HG03025 (cell line): ENCODE results near the gene PSEN1.

ENCODE experiments used
- ATAC-seq: cut with Tn5 transposase; IDR thresholded peaks from one replicate; pipeline ENCODE4 v1.9.1; 2021; ENCODE audit warnings: mild to moderate bottlenecking, moderate library complexity; ENCODE audit not compliant: unreplicated experiment, low FRiP score

The PSEN1 gene

DNA sequence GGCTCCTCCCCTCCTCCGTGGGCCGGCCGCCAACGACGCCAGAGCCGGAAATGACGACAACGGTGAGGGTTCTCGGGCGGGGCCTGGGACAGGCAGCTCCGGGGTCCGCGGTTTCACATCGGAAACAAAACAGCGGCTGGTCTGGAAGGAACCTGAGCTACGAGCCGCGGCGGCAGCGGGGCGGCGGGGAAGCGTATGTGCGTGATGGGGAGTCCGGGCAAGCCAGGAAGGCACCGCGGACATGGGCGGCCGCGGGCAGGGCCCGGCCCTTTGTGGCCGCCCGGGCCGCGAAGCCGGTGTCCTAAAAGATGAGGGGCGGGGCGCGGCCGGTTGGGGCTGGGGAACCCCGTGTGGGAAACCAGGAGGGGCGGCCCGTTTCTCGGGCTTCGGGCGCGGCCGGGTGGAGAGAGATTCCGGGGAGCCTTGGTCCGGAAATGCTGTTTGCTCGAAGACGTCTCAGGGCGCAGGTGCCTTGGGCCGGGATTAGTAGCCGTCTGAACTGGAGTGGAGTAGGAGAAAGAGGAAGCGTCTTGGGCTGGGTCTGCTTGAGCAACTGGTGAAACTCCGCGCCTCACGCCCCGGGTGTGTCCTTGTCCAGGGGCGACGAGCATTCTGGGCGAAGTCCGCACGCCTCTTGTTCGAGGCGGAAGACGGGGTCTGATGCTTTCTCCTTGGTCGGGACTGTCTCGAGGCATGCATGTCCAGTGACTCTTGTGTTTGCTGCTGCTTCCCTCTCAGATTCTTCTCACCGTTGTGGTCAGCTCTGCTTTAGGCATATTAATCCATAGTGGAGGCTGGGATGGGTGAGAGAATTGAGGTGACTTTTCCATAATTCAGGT lies at the start of gene PSEN1:
PSEN1 (plus strand) TSS at position 121 of the 839 bp plus-strand sequence. CDS start 11,513 bp downstream, outside the sequence.
- peak; percentile 88 for ATAC-seq

DNA sequence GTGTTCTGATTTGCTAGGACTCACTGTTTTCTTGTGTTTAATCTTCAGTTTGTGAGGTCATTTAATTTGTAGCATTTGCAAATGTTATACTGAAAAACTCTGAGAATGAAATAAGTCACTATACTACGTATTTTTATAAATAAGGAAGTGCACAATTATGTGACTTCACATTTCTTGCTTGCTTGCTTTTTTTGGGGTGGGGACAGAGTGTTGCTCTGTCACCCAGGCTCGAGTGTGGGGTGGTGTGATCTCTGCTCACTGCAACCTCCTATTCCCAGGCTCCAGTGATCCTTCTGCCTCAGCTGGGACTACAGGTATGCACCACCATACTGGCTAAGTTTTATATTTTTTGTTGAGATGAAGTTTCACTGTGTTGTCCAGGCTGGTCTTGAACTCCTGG lies 45.3 kb upstream of the PSEN1 start:
- no peak for ATAC-seq

DNA sequence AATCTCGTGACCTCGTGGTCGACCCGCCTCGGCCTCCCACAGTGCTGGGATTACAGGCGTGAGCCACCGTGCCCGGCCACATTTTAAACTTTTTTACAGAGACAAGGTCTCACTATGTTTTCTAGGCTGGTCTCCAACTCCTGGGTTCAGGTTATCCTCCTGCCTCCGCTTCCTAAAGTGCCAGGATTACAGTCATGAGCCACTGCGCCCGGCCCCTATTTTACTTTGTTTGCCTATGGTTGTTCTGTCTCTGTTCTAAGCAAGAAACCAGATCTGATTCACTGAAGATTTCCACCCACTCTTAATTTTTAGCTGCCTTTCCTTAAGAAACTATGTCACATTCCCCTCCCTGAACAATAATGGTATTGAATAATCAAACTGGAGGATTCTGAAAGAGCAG lies 38.9 kb upstream of the PSEN1 start:
- ATAC-seq, result no peak

DNA sequence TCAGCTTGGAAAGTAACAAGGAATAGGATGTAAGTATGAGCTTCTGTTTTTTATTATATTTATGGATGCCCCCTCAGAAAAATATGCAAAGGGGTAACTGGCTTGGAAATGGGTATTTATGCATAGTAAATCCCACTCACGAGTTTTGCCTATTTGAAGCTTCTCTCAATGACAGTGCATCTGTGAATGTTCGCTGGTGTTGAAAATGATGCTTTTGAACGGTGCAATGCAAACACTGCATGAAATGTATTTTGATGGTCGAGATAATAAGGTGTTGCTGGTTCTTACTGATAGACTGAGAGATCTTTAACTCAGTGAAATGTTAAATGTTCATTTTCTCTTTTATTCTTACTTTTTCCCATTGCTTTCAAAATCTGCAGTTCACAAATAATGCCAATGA lies 36.0 kb upstream of the PSEN1 start:
- ATAC-seq, result no peak

DNA sequence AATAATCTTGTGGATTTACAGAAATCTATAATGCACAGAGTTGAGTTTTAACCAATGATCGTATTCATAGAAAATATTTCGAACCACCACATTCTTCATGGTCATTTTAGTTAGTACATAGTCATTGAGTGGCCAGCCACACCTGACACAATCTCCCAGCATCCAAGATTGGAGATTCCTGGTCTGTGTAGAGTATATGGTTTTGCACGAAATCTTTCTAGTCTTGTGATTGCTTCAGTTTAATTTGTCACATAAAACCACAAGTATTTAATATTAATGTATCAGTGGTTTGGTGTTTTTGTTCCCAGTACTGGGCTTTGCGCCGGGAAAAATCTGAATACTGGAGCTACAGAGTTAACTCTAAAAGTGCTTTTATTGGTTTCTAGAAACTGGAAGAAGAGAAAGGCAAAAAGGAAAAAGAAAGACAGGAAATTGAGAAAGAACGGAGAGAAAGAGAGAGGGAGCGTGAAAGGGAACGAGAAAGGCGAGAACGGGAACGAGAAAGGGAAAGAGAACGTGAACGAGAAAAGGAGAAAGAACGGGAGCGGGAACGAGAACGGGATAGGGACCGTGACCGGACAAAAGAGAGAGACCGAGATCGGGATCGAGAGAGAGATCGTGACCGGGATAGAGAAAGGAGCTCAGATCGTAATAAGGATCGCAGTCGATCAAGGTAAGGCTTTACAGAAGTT lies 33.4 kb upstream of the PSEN1 start:
- no peak for ATAC-seq

DNA sequence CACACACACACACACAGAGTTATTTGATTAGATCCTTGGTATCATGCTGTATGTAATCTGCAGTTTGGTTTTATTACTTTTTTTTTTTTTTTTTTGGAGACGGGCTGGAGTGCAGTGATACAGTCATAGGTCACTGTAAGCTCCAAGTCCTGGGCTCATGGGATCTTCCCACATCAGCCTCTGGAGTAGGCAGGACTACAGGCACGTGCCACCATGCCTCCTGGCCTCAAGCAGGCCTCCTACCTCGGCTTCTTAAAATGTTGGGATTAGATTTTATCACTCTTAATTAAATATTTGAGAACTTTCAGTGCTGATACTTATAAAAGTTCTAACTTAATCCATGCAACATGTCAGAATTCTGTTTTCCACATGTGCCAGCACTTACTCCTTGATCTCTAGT lies 31.3 kb upstream of the PSEN1 start:
- ATAC-seq, result no peak

DNA sequence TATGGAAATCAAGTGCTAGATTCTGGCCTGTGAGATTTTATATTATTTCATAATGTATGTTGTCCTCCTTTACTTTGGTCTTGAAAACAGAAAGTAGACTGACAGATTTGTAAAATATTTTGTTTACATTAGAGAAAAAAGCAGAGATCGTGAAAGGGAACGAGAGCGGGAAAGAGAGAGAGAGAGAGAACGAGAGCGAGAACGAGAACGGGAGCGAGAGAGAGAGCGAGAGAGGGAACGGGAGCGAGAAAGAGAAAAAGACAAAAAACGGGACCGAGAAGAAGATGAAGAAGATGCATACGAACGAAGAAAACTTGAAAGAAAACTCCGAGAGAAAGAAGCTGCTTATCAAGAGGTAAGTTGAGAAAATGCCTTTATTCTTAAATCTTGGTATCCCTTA lies 30.6 kb upstream of the PSEN1 start:
- no peak for ATAC-seq

DNA sequence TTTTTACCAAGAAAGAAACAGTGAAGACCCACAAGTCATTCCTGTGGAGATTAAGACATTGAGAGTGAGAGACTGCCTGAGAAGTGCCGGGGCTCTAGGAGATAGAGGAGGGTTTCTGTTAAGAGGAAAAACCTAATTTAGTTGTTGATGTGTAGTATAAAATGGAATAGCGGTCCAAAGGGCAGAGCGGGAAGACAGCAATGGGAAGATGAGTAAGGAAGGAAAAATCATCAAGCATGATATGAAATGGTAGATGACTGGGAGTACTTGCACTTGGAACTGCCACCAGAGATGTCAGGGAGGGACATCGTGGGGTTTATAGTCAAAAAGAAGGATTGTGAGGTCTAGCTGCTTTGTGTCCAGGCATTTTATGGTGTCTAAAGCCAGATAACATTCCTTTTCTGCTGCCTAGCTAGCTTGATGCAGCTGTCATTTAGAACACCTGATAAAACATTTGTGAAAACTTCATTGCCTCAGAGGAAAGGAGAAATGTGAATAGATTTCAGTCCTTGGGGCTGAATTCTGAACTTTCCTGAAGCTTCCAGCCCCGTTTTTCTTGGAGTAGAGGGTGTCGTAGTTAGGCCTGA lies 20.1 kb upstream of the PSEN1 start:
- ATAC-seq, result no peak

DNA sequence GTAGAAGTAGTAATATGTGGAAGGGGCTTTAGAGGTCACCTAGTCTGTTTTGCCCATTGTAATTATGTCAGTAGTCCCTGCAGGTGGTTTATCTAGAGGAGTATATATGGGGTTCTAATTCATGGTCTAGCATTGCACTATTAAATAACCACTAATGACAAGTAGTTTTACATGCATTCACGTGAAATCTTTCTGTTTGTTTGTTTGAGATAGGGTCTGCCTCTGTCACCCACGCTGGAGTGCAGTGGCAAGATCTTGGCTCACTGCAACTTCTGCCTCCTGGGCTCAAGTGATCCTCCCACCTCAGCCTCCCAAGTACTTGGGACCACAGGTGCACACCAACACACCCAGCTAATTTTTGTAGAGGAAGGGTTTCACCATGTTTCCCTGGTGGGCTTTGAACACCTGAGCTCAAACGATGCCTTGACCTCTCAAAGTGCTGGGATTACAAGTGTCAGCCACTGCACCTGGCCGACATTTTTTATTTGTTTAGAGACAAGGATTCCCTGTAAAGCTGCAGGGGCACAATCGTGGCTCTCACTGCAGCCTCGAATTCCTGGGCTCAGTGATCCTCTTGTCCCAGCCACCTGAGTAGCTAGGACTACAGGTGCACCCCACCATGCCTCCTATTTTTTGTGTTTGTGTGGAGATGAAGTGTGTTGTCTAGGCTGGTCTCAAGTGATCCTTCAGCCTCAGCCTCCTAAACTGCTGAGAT lies 12.0 kb upstream of the PSEN1 start:
- ATAC-seq, result no peak

DNA sequence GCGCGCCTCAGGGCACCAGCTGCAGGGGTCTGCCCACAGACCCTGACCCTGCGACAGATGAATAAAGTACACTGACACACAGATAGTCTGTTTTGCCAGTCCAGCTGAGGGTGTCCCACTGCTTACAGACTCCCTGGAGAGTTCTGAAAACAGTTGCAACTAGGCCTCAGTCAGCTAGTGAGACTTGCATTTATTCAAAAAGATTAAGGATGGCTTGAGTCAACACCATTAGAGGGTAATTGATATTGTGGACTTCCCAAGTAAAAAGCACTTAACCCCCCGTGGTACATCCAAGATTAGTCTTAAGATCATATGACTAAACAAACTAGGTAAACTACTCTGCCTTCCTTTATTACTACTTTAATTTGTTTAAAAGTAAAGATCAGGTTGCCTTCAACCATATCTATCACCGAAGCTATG lies 11.1 kb upstream of the PSEN1 start:
- ATAC-seq, result no peak

DNA sequence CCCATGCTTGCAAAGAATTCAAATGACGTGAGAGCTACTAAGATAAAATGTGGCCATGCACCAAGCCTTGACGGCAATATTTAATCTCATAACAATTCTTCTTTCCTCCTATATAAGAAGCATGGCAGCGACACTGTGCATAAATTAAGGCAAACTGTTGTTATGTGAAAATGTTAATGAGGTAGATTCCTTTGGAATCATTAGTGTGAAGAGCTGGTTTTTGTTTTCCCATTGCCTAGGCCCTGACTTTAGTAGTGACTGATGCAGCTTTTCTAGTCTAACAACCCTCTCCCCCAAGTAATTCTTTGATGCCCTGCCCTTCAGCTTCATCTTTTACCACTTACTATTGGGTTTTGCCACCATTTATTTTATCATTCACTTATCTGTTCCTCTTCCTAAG lies 10.6 kb upstream of the PSEN1 start:
- no peak for ATAC-seq

DNA sequence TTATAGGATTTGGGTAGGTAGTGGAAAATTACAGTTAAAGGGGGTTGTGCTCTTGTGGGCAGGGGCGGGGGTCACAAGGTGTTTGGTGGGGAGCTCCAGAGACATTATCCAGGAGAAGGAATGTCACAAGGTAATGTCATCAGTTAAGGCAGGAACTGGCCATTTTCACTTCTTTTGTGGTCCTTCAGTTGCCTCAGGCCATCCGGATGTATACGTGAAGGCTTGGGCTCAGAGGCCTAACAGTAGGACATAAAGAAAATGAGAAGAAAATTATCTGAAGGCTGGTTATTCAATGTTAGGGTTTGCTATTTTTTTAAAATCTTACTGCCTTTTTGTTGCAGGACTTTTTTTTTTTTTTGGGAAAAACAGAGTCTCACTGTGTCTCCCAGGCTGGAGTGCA lies 2.5 kb upstream of the PSEN1 start:
- no peak for ATAC-seq

DNA sequence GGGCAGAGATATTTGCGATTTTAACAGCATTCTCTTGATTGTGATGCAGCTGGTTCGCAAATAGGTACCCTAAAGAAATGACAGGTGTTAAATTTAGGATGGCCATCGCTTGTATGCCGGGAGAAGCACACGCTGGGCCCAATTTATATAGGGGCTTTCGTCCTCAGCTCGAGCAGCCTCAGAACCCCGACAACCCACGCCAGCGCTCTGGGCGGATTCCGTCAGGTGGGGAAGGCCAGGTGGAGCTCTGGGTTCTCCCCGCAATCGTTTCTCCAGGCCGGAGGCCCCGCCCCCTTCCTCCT lies 271 bp upstream of the PSEN1 start:
- no peak for ATAC-seq

DNA sequence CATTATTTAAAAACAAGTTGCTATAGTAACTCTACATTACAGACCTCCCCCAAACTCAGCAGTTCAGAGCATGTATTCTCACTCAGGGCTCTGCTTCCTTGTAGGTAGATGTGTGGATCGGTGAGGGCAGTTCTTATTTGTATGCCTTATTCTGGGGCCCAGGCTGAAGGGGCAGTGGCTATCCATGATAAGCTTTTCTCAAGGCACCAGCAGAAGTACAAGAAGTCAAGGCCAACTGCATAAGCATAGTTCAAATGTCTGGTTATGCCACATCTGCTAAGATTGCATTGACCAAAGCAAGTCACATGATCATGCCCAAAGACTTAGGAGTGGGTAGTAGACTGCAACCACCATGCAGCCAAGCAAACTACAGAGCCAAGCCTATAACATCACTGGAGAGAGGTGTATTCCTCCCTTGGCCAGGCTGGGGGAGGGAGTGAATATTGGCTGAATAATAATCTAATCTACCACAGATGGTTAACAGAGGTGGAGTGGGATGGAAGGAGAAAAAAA lies 4.6 kb downstream of the PSEN1 start:
- no peak for ATAC-seq

DNA sequence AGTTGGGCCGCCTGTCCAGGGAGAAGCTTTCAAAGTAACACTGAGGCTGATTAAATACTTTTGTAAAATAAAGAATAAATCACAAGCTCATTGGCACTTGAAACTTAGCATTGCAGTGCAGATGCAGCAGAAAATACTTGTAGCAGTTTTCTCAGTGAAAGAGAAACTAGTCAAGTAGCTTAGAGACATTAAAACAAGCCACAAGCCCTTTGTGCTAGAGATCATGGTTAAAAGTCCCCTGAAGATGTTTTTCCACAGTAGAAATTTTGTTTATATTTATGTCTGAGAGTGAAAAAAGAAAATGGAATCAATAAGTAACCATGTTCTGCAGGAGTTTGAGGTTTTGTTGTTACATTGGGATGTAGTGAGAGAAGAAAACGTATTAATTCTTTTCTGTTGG lies 5.9 kb downstream of the PSEN1 start:
- ATAC-seq, result no peak

DNA sequence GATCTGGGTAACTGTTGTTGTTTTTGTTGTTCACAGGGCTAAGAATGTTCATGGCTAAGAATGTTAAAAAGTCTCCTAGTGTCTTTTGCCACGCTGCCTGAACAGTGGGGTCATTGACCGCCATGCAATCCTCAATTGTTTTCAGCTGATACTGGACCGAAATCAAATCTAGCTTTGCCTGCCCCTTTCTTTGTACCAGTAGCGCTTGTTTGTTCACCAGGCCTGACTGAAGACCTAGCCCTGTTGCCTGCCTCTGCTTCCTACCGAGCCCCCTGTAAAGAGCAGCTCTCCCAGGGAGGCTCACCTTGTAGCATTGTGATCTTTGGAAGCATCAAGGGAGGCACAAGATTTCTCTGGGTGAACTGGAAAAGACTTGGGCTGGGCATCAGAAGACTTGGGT lies 6.7 kb downstream of the PSEN1 start:
- no peak for ATAC-seq

DNA sequence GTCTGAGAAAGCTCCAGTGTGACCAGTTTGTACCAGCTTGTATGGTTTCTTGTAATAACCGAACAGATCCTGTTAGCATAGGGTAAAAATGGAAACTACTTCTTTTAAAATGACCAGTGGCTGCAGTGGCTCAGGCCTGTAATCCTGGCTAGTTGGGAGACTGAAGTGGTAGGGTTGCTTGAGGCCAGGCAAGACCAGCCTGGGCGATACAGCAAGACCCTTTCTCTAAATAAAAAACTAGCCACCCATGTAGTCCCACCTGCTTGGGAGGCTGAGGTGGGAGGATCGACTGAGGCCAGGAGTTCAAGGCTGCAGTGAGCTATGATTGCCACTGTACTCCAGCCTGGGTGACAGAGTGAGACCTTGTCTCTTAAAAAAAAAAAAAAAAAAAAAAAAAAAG lies 7.3 kb downstream of the PSEN1 start:
- no peak for ATAC-seq

DNA sequence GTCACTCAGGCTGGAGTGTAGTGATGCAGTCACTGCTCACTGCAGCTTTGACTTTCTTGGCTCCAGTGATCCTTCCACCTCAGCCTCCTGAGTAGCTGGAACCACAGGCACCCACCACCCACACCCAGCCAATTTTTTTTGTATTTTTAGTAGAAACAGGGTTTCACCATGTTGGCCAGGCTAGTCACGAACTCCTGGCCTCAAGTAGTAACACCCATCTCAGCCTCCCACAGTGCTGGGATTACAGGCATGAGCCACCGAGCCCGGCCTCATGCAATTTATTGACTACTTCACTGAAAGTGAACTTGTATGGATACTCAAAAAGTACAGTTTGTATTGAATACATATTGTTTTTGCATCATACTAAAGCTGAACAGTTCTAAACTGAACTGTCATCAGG lies 9.1 kb downstream of the PSEN1 start:
- no peak for ATAC-seq

DNA sequence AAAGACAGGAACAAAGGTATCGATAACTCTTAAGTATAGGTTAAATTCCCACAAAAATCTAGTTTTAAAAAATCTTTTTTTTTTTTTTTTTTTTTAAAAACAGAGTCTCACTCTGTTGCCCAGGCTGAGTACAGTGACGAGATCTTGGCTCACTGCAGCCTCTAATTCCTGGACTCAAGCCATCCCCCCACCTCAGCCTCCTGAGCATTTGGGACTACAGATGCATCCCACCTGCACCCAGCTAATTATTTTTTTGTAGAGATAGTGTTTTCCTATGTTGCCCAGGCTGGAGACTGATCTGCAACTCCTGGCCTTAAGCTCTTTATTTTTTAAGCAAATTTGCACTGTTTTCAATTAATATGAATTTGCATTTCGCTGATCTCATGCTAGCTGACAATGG lies 9.8 kb downstream of the PSEN1 start:
- ATAC-seq, result no peak

DNA sequence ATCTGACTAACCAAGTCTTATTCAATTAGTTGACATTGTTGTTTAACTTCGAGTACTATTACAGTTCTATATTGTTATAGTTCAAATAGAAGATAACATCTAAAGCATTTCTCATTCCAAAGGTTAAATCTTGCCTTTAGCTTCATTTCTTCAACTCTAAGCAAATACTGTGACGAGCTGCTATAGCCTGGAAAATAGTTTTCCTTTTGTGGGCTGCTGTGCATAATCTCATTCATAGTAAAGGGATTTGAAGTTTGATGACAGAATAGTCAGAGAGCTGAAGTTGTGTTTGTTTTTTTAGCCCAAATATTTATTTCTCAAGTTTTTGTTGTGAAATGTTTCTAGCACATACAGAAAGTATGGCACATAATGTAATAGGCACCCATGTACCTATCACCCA lies 13.4 kb downstream of the PSEN1 start:
- no peak for ATAC-seq

DNA sequence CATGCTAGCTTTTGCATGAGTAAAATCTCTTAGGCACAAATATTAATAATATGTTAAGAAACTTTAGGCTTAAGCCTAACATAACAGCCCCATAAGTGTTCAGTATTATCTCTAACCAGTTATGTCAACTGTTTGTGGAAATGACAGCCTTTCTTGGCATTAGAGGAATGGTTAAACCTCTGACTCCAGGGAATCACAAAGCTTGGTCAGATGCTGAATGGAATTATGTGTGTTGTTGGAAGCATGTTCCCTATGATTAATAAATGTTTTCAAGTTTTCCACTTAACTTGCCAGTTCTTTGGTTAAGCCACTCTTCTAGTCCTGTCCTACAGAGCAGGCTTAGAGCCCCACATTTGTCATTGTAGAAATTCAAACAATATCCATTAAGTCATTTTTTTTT lies 17.0 kb downstream of the PSEN1 start:
- ATAC-seq, result no peak
